Neural progenitor cell (in vitro differentiated cells): Measurements from ENCODE around the gene PTPRN2.

Source experiments
- EZH2 ChIP-seq: fragments of 200-600 bp; sonication (generic); IDR thresholded peaks from 2 replicates; pipeline ENCODE4 v1.6.1; 2017; ENCODE audit warnings: antibody characterized with exemption, mild to moderate bottlenecking, moderate library complexity
- EZH2phosphoT487 ChIP-seq: fragments of 200-600 bp; sonication (generic); IDR thresholded peaks from 2 replicates; pipeline ENCODE4 v1.6.1; 2017; ENCODE audit warnings: antibody characterized with exemption
- TF ChIP-seq, protein P1 (sequence below): fragments of 200-600 bp; sonication (generic); IDR thresholded peaks from 2 replicates; pipeline ENCODE4 v1.5.1; 2017; ENCODE audit warnings: antibody characterized with exemption, mild to moderate bottlenecking

DNA sequence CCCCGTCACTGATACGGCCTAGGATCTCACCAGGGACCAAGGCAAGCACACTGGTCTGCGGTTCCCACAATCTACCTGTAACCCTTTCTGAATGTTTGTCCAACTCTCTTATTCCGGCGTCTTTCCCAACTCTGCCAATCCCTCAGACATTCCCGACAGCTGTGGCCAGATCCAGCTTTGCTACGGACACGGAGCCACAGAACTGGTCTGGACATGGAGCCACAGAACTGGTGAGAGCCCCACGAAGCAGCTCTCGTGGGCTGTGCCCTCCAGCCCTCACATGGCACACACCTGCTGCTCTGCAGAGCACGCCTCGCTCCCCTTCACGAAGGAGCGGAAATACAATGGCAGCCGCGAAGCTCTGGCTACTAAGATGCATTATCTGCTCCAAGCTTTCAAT, 874.0 kb downstream of the PTPRN2 start:
- TF ChIP-seq, protein P1, sequence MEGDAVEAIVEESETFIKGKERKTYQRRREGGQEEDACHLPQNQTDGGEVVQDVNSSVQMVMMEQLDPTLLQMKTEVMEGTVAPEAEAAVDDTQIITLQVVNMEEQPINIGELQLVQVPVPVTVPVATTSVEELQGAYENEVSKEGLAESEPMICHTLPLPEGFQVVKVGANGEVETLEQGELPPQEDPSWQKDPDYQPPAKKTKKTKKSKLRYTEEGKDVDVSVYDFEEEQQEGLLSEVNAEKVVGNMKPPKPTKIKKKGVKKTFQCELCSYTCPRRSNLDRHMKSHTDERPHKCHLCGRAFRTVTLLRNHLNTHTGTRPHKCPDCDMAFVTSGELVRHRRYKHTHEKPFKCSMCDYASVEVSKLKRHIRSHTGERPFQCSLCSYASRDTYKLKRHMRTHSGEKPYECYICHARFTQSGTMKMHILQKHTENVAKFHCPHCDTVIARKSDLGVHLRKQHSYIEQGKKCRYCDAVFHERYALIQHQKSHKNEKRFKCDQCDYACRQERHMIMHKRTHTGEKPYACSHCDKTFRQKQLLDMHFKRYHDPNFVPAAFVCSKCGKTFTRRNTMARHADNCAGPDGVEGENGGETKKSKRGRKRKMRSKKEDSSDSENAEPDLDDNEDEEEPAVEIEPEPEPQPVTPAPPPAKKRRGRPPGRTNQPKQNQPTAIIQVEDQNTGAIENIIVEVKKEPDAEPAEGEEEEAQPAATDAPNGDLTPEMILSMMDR, result no peak
- no peak for TF ChIP-seq EZH2
- TF ChIP-seq EZH2phosphoT487, result no peak
